Left lung (tissue), 10 donors: Measurements from ENCODE around the gene NR2F1-AS1. TPM values are rescaled to one million over a fixed set of nuclear protein-coding genes. Genes with fewer than 3 reads are reported as not detected.
A peak's percentile ranks its signal among the peaks of the same experiment; 100 is the strongest.

Experiments
- ATAC-seq: fragments of 200-7000 bp; cut with Tn5 transposase; one replicate; pipeline ENCODE4 v1.9.1; 2020; ENCODE audit warnings: moderate library complexity
- DNase-seq, 4 donors: peaks; one replicate each; pipeline ENCODE4 v3.0.0-alpha.2; 2013 to 2020
- H3K27ac ChIP-seq, 2 donors: fragments of 200-600 bp; sonication (generic) in 1 of 2; one replicate each; pipeline versions ENCODE4 v1.5.0 to v1.8.0; 2020 to 2021
- H3K27me3 ChIP-seq, 2 donors: fragments of 200-600 bp; sonication (generic) in 1 of 2; one replicate each; pipeline versions ENCODE4 v1.5.0 to v1.8.0; 2020 to 2021
- H3K36me3 ChIP-seq, 2 donors: fragments of 200-600 bp; sonication (generic) in 1 of 2; one replicate each; pipeline versions ENCODE4 v1.5.0 to v1.8.0; 2020 to 2021
- H3K4me1 ChIP-seq, 2 donors: fragments of 200-600 bp; one replicate each; pipeline ENCODE4 v1.8.0; 2021
- H3K4me3 ChIP-seq, 2 donors: fragments of 200-600 bp; sonication (generic) in 1 of 2; one replicate each; pipeline versions ENCODE4 v1.5.0 to v1.8.0; 2020 to 2021; ENCODE audit warnings: mild to moderate bottlenecking in 1 of 2
- H3K9me3 ChIP-seq, 2 donors: fragments of 200-600 bp; sonication (generic) in 1 of 2; one replicate each; pipeline versions ENCODE4 v1.5.0 to v1.8.0; 2020 to 2021
- CTCF ChIP-seq, 2 donors: fragments of 200-600 bp; sonication (generic) in 1 of 2; IDR thresholded peaks; one replicate each; pipeline versions ENCODE4 v1.5.0 to v1.8.0; 2021; ENCODE audit warnings: antibody characterized with exemption in 2 of 2
- intact Hi-C, 2 donors: fragments of 100-400 bp; cut with DNase I; formaldehyde crosslinking; loops; one replicate each; pipeline versions ENCODE4 v1.11.2 to v1.14.2; 2022
- polyA plus RNA-seq, 6 donors: library from polyadenylated mRNA; unstranded; fragments of 120-200 nt; gene quantifications; one replicate each; pipeline ENCODE4 v1.2.1, GENCODE V29; 2013; ENCODE audit not compliant: insufficient read length in 6 of 6
- total RNA-seq, 2 donors: library from RNA; stranded (reverse); fragmentation: NEBNext Ultra II Directional; extraction: Animal tissue kit (Norgen Biotek cat#: 25700); gene quantifications; one replicate each; pipeline ENCODE4 v1.2.1, GENCODE V29; 2021
- donor health status: DM: no; HTN: yes; CAD: no.
- donor health status: DM: no; HTN: no; CAD: no.

The NR2F1-AS1 gene
- total and polyA plus RNA-seq, 8 donors: 10.5 to 66.3 (median 48.3) TPM

GRCh38 chr5:93594591-93595419 is 13.8 kb upstream of the NR2F1-AS1 start:
- H3K9me3 ChIP-seq: no peaks in the 10 kb centered on the region
- ATAC-seq: no peak
- H3K4me1 ChIP-seq: peaks cover 0 to 12% of the 10 kb centered on the region in 2 donors
- DNase-seq: peak in 2 of 4 donors; percentile 30 to 72
- H3K27ac ChIP-seq: peak overlapping the region in 1 of 2 donors; percentile 59
- no peak overlapping the region for H3K4me3 ChIP-seq
- intact Hi-C loops: no loop called here
- no peak for TF ChIP-seq CTCF (IDR thresholded peaks at IDR 0.05)
- no peaks in the 10 kb centered on the region for H3K36me3 ChIP-seq
- H3K27me3 ChIP-seq: peaks cover 59 to 100% of the 10 kb centered on the region in 2 donors

GRCh38 chr5:93593476-93594131 is 12.6 kb upstream of the NR2F1-AS1 start:
- Histone ChIP-seq H3K4me1 (peaks cover 0 to 12% of the 10 kb centered on the region in 2 donors), H3K36me3 (no peaks in the 10 kb centered on the region), H3K27me3 (peaks cover 47 to 100% of the 10 kb centered on the region in 2 donors), H3K4me3 (no peak overlapping the region), H3K9me3 (no peaks in the 10 kb centered on the region), H3K27ac (peak overlapping the region in 1 of 2 donors; percentile 53)
- DNase-seq (peak in 1 of 4 donors; percentile 61), ATAC-seq (no peak)
- intact Hi-C loops: no loop called here
- TF ChIP-seq CTCF (IDR thresholded peaks at IDR 0.05): no peak

GRCh38 chr5:93592883-93593282 is 11.9 kb upstream of the NR2F1-AS1 start:
- H3K27me3 ChIP-seq: peaks cover 42 to 100% of the 10 kb centered on the region in 2 donors

GRCh38 chr5:93591323-93591945 is 10.4 kb upstream of the NR2F1-AS1 start:
- DNase-seq (no peak), ATAC-seq (no peak)
- Histone ChIP-seq H3K4me3 (no peak overlapping the region), H3K9me3 (no peaks in the 10 kb centered on the region), H3K27me3 (peaks cover 49 to 100% of the 10 kb centered on the region in 2 donors), H3K4me1 (no peaks in the 10 kb centered on the region), H3K36me3 (no peaks in the 10 kb centered on the region), H3K27ac (peak overlapping the region in 1 of 2 donors; percentile 17)
- intact Hi-C loops: no loop called here
- no peak for TF ChIP-seq CTCF (IDR thresholded peaks at IDR 0.05)

More at GRCh38 chr5:93592883-93593282, 11.9 kb upstream of the NR2F1-AS1 start:
- DNase-seq: no peak
- TF ChIP-seq CTCF (IDR thresholded peaks at IDR 0.05): no peak
- no peak for ATAC-seq
- no peak overlapping the region for H3K27ac ChIP-seq
- intact Hi-C loops: no loop called here
- H3K4me1 ChIP-seq: peaks cover 0 to 12% of the 10 kb centered on the region in 2 donors
- H3K4me3 ChIP-seq: no peak overlapping the region
- no peaks in the 10 kb centered on the region for H3K36me3 ChIP-seq
- H3K9me3 ChIP-seq: no peaks in the 10 kb centered on the region

- no peaks in the 10 kb centered on the region for H3K9me3 ChIP-seq
- ATAC-seq (no peak), DNase-seq (no peak)
- intact Hi-C loops: no loop called here
- peaks cover 48 to 100% of the 10 kb centered on the region in 2 donors for H3K27me3 ChIP-seq
- peak overlapping the region in 1 of 2 donors; percentile 17 for H3K4me3 ChIP-seq
- no peak for TF ChIP-seq CTCF (IDR thresholded peaks at IDR 0.05)
- H3K27ac ChIP-seq: no peak overlapping the region
- H3K36me3 ChIP-seq: no peaks in the 10 kb centered on the region
- peaks cover 0 to 3% of the 10 kb centered on the region in 2 donors for H3K4me1 ChIP-seq
Measured at GRCh38 chr5:93590493-93590892, 9.5 kb upstream of the NR2F1-AS1 start.
